BLaER1 treated with 17β-estradiol and CSF1 and Interleukin-3, amounts not matched to agents 10 nM and 100 nM (cell line): ENCODE results near the gene AHRR.
"Not testable (repeated sequence)": the region's sequence is repeated elsewhere in the genome, so short reads cannot be mapped to it uniquely, and the experiment has no call there.

Experiments
- H3K27ac ChIP-seq, 11 experiments: shearing (Covaris generic); formaldehyde crosslinking; 2 replicates each; pipeline ENCODE4 v1.8.1; 2022
- H3K27me3 ChIP-seq, 11 experiments: shearing (Covaris generic); formaldehyde crosslinking; 2 replicates each; pipeline ENCODE4 v1.8.1; 2022
- H3K36me3 ChIP-seq, 11 experiments: shearing (Covaris generic); formaldehyde crosslinking; 2 replicates each; pipeline ENCODE4 v1.8.1; 2022
- H3K4me1 ChIP-seq, 10 experiments: shearing (Covaris generic); formaldehyde crosslinking; 2 replicates each; pipeline ENCODE4 v1.8.1; 2022
- H3K4me2 ChIP-seq, 11 experiments: shearing (Covaris generic); formaldehyde crosslinking; 2 replicates each; pipeline ENCODE4 v1.8.1; 2022
- H3K4me3 ChIP-seq, 10 experiments: shearing (Covaris generic); formaldehyde crosslinking; 2 replicates each; pipeline ENCODE4 v1.8.1; 2022
- H3K9ac ChIP-seq, 11 experiments: shearing (Covaris generic); formaldehyde crosslinking; 2 replicates each; pipeline ENCODE4 v1.8.1; 2022
- H3K9me3 ChIP-seq, 11 experiments: shearing (Covaris generic); formaldehyde crosslinking; replicated peaks in 1 of 11; 2 replicates each; pipeline ENCODE4 v1.8.1; 2022
- H4K20me1 ChIP-seq, 11 experiments: shearing (Covaris generic); formaldehyde crosslinking; 2 replicates each; pipeline ENCODE4 v1.8.1; 2022
- Cebpa-rat ChIP-seq, 11 experiments: shearing (Covaris generic); IDR thresholded peaks; 2 replicates each; pipeline ENCODE4 v1.8.1; 2022

Gene AHRR

DNA sequence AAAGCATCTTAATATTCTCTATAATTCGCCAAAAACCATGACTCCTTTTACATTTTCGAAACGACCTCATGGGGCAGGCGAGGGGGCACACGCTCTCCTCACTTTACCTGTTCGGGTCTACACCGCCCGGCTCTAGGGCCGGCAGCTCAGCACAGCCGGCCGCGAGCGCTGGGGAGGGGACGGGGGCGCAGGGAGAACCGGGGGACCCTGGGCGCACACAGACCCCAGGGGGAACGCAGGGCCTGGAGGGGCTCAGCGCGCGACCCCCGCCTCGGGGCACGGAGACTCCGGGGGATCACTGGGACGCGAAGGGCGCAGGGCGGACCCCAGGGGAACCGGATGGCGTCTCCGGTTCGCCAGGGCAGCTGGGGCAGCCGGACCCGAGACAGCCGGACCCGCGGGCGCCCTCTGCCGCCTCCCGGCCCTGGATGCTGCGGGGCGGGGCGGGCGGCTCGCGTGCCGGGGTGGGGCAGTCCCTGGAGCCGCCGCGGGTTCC, at the start of gene AHRR:
TSS of gene AHRR (plus strand) at position 485 of the 496 bp plus-strand sequence. CDS start 22,189 bp downstream, outside the sequence.
- peaks cover 0 to 3% (median 0%) of the 10 kb centered on the region in 11 experiments; a peak in 2 of 22 replicates for H3K9me3 ChIP-seq
- peak within 1 kb of the TSS; percentile 46 to 69 (median 59) for H3K4me3 ChIP-seq
- peaks cover 37 to 60% (median 49%) of the 10 kb centered on the region in 10 experiments for H3K4me1 ChIP-seq
- H3K27me3 ChIP-seq, result peaks cover 60 to 73% (median 66%) of the 10 kb centered on the region in 11 experiments
- H4K20me1 ChIP-seq, result peaks cover 11 to 70% (median 60%) of the 10 kb centered on the region in 11 experiments; a peak in 21 of 22 replicates
- peaks cover 0 to 7% (median 0%) of the 10 kb centered on the region in 11 experiments; a peak in 6 of 22 replicates for H3K36me3 ChIP-seq
- no peak for TF ChIP-seq Cebpa-rat (IDR thresholded peaks at IDR 0.05)
- peak within 1 kb of the TSS; percentile 78 to 100 (median 91) for H3K4me2 ChIP-seq
- peak within 1 kb of the TSS in 8 of 11 experiments; percentile 13 to 72 (median 32); a peak in 9 of 22 replicates for H3K9ac ChIP-seq
- H3K27ac ChIP-seq, result peak within 1 kb of the TSS in 3 of 11 experiments; percentile 20 to 38 (median 29); a peak in 2 of 22 replicates

DNA sequence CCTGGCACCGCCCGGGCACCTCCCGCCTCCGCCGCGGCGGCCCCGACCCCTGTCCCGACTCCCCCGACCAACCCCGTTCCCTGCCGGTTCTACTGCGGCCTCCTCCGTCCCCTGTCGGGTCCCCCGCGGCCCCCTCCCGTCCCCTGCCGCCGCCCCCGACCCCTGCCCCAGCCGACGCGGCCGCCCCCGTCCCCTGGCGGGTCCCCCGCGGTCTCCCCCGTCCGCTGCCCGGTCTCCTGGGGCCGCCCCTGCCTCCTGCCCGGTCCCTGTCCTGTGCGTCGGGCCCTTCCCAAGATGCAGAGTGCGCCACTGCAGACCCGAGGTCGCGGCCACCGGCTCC, 49.7 kb upstream of the AHRR start:
- Histone ChIP-seq H3K27ac (peak overlapping the region; percentile 68 to 97 (median 92)), H3K36me3 (peaks cover 27 to 41% (median 35%) of the 10 kb centered on the region in 11 experiments), H3K9ac (peak overlapping the region; percentile 82 to 97 (median 93)), H3K4me2 (peak overlapping the region in 10 of 11 experiments; percentile 52 to 81 (median 76); a peak in 15 of 22 replicates), H3K4me3 (peak overlapping the region; percentile 58 to 90 (median 78)), H3K4me1 (peaks cover 18 to 38% (median 31%) of the 10 kb centered on the region in 10 experiments), H4K20me1 (peaks cover 12 to 39% (median 32%) of the 10 kb centered on the region in 11 experiments; a peak in 19 of 22 replicates)
- H3K9me3 ChIP-seq, H3K27me3 ChIP-seq: not testable (repeated sequence)

GRCh38 chr5:273091-273490, 48.4 kb upstream of the AHRR start:
- H4K20me1 ChIP-seq, result peaks cover 12 to 42% (median 32%) of the 10 kb centered on the region in 11 experiments; a peak in 19 of 22 replicates
- H3K27ac ChIP-seq, H3K9me3 ChIP-seq, H3K27me3 ChIP-seq: not testable (repeated sequence)
- H3K36me3 ChIP-seq, result peaks cover 35 to 52% (median 45%) of the 10 kb centered on the region in 11 experiments
- peak overlapping the region in 10 of 11 experiments; percentile 13 to 97 (median 90); a peak in 16 of 22 replicates for H3K9ac ChIP-seq
- peak overlapping the region; percentile 71 to 81 (median 77) for H3K4me2 ChIP-seq
- H3K4me3 ChIP-seq, result peak overlapping the region in 9 of 10 experiments; percentile 67 to 90 (median 78); a peak in 15 of 20 replicates
- peaks cover 18 to 38% (median 31%) of the 10 kb centered on the region in 10 experiments for H3K4me1 ChIP-seq

- Histone ChIP-seq H3K36me3 (peaks cover 35 to 56% (median 49%) of the 10 kb centered on the region in 11 experiments), H3K4me3 (peak overlapping the region in 9 of 10 experiments; percentile 67 to 90 (median 78); a peak in 13 of 20 replicates), H4K20me1 (peaks cover 12 to 46% (median 32%) of the 10 kb centered on the region in 11 experiments; a peak in 19 of 22 replicates), H3K4me2 (peak overlapping the region; percentile 71 to 81 (median 77)), H3K9me3 (peaks cover 0 to 12% (median 0%) of the 10 kb centered on the region in 11 experiments; a peak in 7 of 22 replicates), H3K4me1 (peaks cover 18 to 38% (median 31%) of the 10 kb centered on the region in 10 experiments), H3K9ac (peak overlapping the region in 10 of 11 experiments; percentile 13 to 97 (median 90); a peak in 15 of 22 replicates)
- H3K27me3 ChIP-seq, H3K27ac ChIP-seq: not testable (repeated sequence)
Measured at GRCh38 chr5:273491-273890, 48.0 kb upstream of the AHRR start.

- H3K27ac ChIP-seq, H3K4me3 ChIP-seq, H3K9ac ChIP-seq, H3K27me3 ChIP-seq: not testable (repeated sequence)
- Histone ChIP-seq H3K36me3 (peaks cover 40 to 62% (median 56%) of the 10 kb centered on the region in 11 experiments), H3K4me2 (peak overlapping the region in 10 of 11 experiments; percentile 18 to 81 (median 77); a peak in 11 of 22 replicates), H3K4me1 (peaks cover 18 to 38% (median 31%) of the 10 kb centered on the region in 10 experiments), H3K9me3 (peaks cover 0 to 18% (median 6%) of the 10 kb centered on the region in 11 experiments; a peak in 13 of 22 replicates), H4K20me1 (peaks cover 18 to 46% (median 35%) of the 10 kb centered on the region in 11 experiments; a peak in 19 of 22 replicates)
Measured at GRCh38 chr5:274346-274745, 47.2 kb upstream of the AHRR start.

DNA sequence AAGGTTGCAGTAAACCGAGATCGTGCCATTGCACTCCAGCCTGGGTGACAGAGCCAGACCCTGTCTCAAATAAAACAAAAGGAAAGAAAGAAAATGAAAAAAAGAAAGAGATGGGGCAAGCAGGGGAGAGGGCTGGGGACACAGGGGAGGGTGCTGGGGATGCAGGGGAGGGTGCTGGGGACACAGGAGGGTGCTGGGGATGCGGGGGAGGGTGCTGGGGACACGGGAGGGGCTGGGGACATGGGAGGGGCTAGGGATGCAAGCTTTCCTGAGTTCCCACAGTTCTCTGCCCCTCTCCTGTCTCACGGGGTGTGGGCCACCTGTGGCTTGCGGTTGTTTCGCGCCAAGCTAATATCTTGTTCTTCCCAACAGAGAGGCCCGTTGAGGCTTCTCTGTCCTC, 42.9 kb upstream of the AHRR start:
- Histone ChIP-seq H3K9me3 (peaks cover 0 to 53% (median 43%) of the 10 kb centered on the region in 11 experiments; a peak in 20 of 22 replicates), H3K4me2 (no peak overlapping the region), H3K27ac (no peak overlapping the region), H3K4me3 (no peak overlapping the region), H3K9ac (no peak overlapping the region), H4K20me1 (peaks cover 15 to 68% (median 45%) of the 10 kb centered on the region in 11 experiments; a peak in 19 of 22 replicates), H3K36me3 (peaks cover 63 to 94% (median 91%) of the 10 kb centered on the region in 11 experiments), H3K27me3 (no peaks in the 10 kb centered on the region), H3K4me1 (peaks cover 2 to 20% (median 10%) of the 10 kb centered on the region in 10 experiments; a peak in 19 of 20 replicates)
- no peak for TF ChIP-seq Cebpa-rat (IDR thresholded peaks at IDR 0.05)

- Histone ChIP-seq H3K36me3 (peaks cover 63 to 94% (median 91%) of the 10 kb centered on the region in 11 experiments), H4K20me1 (peaks cover 15 to 68% (median 50%) of the 10 kb centered on the region in 11 experiments; a peak in 18 of 22 replicates)
Measured at GRCh38 chr5:279051-279665, 42.4 kb upstream of the AHRR start.

DNA sequence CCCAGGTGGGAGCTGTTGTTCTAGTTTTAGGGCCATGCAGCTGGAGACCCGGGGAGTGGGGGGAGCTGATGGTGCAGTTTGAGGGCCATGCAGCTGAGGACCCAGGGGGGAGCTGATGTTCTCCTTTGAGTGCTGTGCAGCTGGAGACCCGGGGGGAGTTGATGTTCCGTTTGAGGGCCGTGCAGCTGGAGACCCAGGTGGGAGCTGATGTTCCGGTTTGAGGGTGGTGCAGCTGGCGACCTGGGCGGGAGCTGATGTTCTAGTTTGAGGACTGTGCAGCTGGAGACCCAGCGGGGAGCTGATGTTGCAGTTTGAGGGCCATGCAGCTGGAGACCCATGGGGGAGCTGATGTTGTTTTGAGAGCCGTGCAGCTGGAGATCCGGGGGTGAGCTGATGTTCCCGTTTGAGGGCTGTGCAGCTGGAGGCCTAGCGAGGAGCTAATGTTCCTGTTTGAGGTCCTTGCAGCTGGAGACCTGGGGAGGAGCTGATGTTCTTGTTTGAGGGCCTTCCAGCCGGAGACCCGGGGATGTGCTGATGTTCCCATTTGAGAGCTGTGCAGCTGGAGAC, 35.4 kb upstream of the AHRR start:
- Histone ChIP-seq H3K9ac (peak overlapping the region in 2 of 11 experiments; percentile 20 to 30; a peak in 1 of 22 replicates), H3K4me2 (peak overlapping the region in 9 of 11 experiments; percentile 13 to 61 (median 28); a peak in 12 of 22 replicates), H3K4me1 (peaks cover 12 to 54% (median 29%) of the 10 kb centered on the region in 10 experiments; a peak in 19 of 20 replicates), H3K27me3 (no peaks in the 10 kb centered on the region), H3K9me3 (peaks cover 0 to 92% (median 79%) of the 10 kb centered on the region in 11 experiments; a peak in 20 of 22 replicates), H3K4me3 (peak overlapping the region in 6 of 10 experiments; percentile 29 to 43 (median 36); a peak in 8 of 20 replicates), H3K27ac (peak overlapping the region in 7 of 11 experiments; percentile 6 to 73 (median 51); a peak in 14 of 22 replicates), H4K20me1 (peaks cover 9 to 94% (median 50%) of the 10 kb centered on the region in 11 experiments; a peak in 16 of 22 replicates), H3K36me3 (peaks cover 63 to 87% (median 76%) of the 10 kb centered on the region in 11 experiments)
- TF ChIP-seq Cebpa-rat (IDR thresholded peaks at IDR 0.05), result no peak

More at GRCh38 chr5:279051-279665, 42.4 kb upstream of the AHRR start:
- peaks cover 0 to 58% (median 48%) of the 10 kb centered on the region in 11 experiments; a peak in 20 of 22 replicates for H3K9me3 ChIP-seq
- peaks cover 0 to 20% (median 7%) of the 10 kb centered on the region in 10 experiments; a peak in 16 of 20 replicates for H3K4me1 ChIP-seq
- H3K4me3 ChIP-seq, H3K27ac ChIP-seq, H3K27me3 ChIP-seq, H3K4me2 ChIP-seq, H3K9ac ChIP-seq: not testable (repeated sequence)

GRCh38 chr5:290200-290599, 31.3 kb upstream of the AHRR start:
- H3K36me3 ChIP-seq, result peaks cover 37 to 79% (median 61%) of the 10 kb centered on the region in 11 experiments
- H3K9me3 ChIP-seq, result peaks cover 0 to 87% (median 63%) of the 10 kb centered on the region in 11 experiments; a peak in 20 of 22 replicates
- not testable (repeated sequence) for H3K27ac ChIP-seq, H3K9ac ChIP-seq, H3K4me3 ChIP-seq, H3K27me3 ChIP-seq
- H4K20me1 ChIP-seq, result peaks cover 5 to 89% (median 42%) of the 10 kb centered on the region in 11 experiments; a peak in 17 of 22 replicates
- peak overlapping the region in 8 of 11 experiments; percentile 32 to 64 (median 54); a peak in 13 of 22 replicates for H3K4me2 ChIP-seq
- peaks cover 9 to 47% (median 27%) of the 10 kb centered on the region in 10 experiments; a peak in 19 of 20 replicates for H3K4me1 ChIP-seq

DNA sequence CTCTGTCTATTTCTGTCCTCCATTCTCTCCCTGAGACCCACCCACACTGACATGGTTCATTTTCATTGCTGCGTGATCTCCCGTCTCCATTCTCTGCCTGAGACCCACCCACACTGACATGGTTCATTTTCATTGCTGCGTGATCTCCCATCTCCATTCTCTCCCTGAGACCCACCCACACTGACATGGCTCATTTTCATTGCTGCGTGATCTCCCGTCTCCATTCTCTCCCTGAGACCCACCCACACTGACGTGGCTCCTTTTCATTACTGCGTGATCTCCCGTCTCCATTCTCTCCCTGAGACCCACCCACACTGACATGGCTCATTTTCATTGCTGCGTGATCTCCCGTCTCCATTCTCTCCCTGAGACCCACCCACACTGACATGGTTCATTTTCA, 30.2 kb upstream of the AHRR start:
- Histone ChIP-seq H3K4me1 (peaks cover 5 to 43% (median 21%) of the 10 kb centered on the region in 10 experiments), H3K4me2 (peak overlapping the region in 5 of 11 experiments; percentile 36 to 57 (median 53); a peak in 8 of 22 replicates), H3K36me3 (peaks cover 25 to 68% (median 55%) of the 10 kb centered on the region in 11 experiments), H3K9me3 (peaks cover 0 to 75% (median 51%) of the 10 kb centered on the region in 11 experiments; a peak in 20 of 22 replicates), H4K20me1 (peaks cover 11 to 88% (median 39%) of the 10 kb centered on the region in 11 experiments; a peak in 21 of 22 replicates)
- H3K9ac ChIP-seq, H3K27ac ChIP-seq, H3K27me3 ChIP-seq, H3K4me3 ChIP-seq: not testable (repeated sequence)

GRCh38 chr5:294788-295187, 26.7 kb upstream of the AHRR start:
- Histone ChIP-seq H3K9me3 (peaks cover 0 to 41% (median 27%) of the 10 kb centered on the region in 11 experiments; a peak in 20 of 22 replicates), H3K36me3 (peaks cover 14 to 38% (median 27%) of the 10 kb centered on the region in 11 experiments), H3K4me1 (peaks cover 17 to 46% (median 31%) of the 10 kb centered on the region in 10 experiments), H4K20me1 (peaks cover 38 to 85% (median 61%) of the 10 kb centered on the region in 11 experiments; a peak in 21 of 22 replicates)
- H3K4me3 ChIP-seq, H3K27ac ChIP-seq, H3K27me3 ChIP-seq, H3K4me2 ChIP-seq, H3K9ac ChIP-seq: not testable (repeated sequence)
